Measurements from ENCODE around the gene FBXO11. TPM values are rescaled to one million over a fixed set of nuclear protein-coding genes. Genes with fewer than 3 reads are reported as not detected.

FBXO11 gene
- total and polyA plus RNA-seq, 4 donors = 17.5 to 80.4 (median 51.5) TPM

DNA sequence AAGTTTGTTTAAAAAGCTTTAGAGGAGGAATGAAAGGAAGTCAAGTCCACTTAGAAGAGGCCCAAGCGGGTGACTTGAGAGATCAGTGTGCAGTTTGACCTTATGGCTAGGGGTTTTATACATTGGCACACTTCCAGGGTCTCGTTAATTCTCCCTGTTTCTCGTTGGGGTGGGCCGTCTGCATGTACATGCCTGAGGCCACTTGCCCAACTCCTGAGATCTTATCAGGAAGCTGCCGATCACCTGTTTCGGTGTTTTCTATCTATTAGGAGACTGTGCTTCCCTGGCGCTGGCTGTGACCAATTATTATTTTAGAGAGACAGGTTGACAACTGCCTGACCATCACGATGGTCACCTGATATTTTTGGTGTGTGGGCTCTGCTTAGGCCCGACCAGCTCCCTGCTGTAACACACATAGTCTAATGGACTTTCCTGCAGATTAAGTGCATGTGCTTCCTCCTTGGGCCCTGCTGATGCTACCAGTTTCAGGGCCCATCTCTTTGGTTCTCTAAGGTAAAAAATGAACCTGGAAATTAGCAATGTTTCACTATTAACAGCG, 154.4 kb downstream of the FBXO11 start:
- H3K4me3 ChIP-seq (ENCODE audit: low read length in 2 of 2) = no peak overlapping the region
- 77 to 78% methylated on average over 10 of the region's 10 CpGs for WGBS, 2 donors
- peaks cover 7% of the 10 kb centered on the region for H3K9me3 ChIP-seq (ENCODE audit: control insufficient read depth, low read length)
- DNase-seq (no peak), ATAC-seq (ENCODE audit: low FRiP score) (no peak)
- no peaks in the 10 kb centered on the region for H3K27me3 ChIP-seq (ENCODE audit: control insufficient read depth in 1 of 2, insufficient read depth in 2 of 2, low read length in 1 of 2)
- H3K4me1 ChIP-seq (ENCODE audit: control insufficient read depth in 1 of 2, insufficient read depth in 2 of 2, low read length in 2 of 2) = no peaks in the 10 kb centered on the region
- intact Hi-C loops (cut with DNase I) = no loop called here
- no peak overlapping the region for H3K27ac ChIP-seq (ENCODE audit: low read depth in 1 of 2, low read length in 2 of 2)
- H3K36me3 ChIP-seq (ENCODE audit: control insufficient read depth in 1 of 2, insufficient read depth in 2 of 2, low read length in 1 of 2) = no peaks in the 10 kb centered on the region

DNA sequence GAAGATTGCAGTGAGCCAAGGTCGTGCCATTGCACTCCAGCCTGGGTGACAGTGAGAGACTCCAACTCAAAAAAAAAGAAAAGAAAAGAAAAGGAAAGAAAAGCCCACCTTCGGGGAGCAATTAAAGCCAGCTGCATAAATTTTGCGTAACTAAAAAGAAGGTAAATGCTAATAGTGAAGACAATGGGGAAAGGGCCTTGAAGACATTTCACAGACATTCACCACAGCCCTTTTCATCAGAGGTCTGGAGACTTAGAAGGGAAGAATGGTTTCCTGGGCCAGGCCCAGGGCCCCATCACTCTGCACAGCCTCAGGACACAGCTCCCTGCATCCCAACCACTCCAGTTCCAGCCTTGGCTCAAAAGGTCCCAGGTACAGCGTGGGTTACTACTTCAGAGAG, 158.4 kb downstream of the FBXO11 start:
- peaks cover 7% of the 10 kb centered on the region for H3K9me3 ChIP-seq (ENCODE audit: control insufficient read depth, low read length)
- H3K27me3 ChIP-seq (ENCODE audit: control insufficient read depth in 1 of 2, insufficient read depth in 2 of 2, low read length in 1 of 2) = peaks cover 0 to 2% of the 10 kb centered on the region in 2 donors
- H3K4me1 ChIP-seq (ENCODE audit: control insufficient read depth in 1 of 2, insufficient read depth in 2 of 2, low read length in 2 of 2) = no peaks in the 10 kb centered on the region
- WGBS, 2 donors = 84 to 87% methylated on average over 4 of the region's 4 CpGs
- no peak overlapping the region for H3K27ac ChIP-seq (ENCODE audit: low read depth in 1 of 2, low read length in 2 of 2)
- intact Hi-C loops (cut with DNase I) = no loop called here
- H3K4me3 ChIP-seq (ENCODE audit: low read length in 2 of 2) = no peak overlapping the region
- DNase-seq (no peak), ATAC-seq (ENCODE audit: low FRiP score) (no peak)
- H3K36me3 ChIP-seq (ENCODE audit: control insufficient read depth in 1 of 2, insufficient read depth in 2 of 2, low read length in 1 of 2) = no peaks in the 10 kb centered on the region

DNA sequence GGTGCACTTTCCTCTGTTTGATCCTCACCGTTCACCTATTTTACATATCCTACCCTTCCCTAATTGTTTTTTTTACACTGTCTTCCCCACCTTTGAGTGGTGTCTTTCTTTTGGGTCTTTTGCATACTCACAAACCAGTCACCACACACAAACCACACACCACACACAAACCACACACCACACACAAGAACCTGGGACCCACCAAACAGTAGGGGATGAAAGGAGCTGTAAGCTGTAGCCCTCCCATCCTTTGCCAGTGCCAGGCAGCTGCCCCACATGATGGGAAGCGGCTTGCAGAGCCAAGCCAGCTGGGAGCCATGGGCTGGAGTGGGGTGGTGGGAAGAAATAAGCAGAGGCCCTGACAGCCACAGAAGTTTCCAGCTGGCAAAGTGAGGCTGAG, 162.2 kb downstream of the FBXO11 start:
- Histone ChIP-seq H3K9me3 (ENCODE audit: control insufficient read depth, low read length) (peaks cover 7% of the 10 kb centered on the region), H3K27me3 (ENCODE audit: control insufficient read depth in 1 of 2, insufficient read depth in 2 of 2, low read length in 1 of 2) (peaks cover 0 to 2% of the 10 kb centered on the region in 2 donors), H3K4me3 (ENCODE audit: low read length in 2 of 2) (no peak overlapping the region), H3K4me1 (ENCODE audit: control insufficient read depth in 1 of 2, insufficient read depth in 2 of 2, low read length in 2 of 2) (no peaks in the 10 kb centered on the region), H3K36me3 (ENCODE audit: control insufficient read depth in 1 of 2, insufficient read depth in 2 of 2, low read length in 1 of 2) (no peaks in the 10 kb centered on the region), H3K27ac (ENCODE audit: low read depth in 1 of 2, low read length in 2 of 2) (no peak overlapping the region)
- DNase-seq (no peak), ATAC-seq (ENCODE audit: low FRiP score) (no peak)
- WGBS, 2 donors = 62 to 66% methylated on average over 2 of the region's 2 CpGs
- intact Hi-C loops (cut with DNase I) = no loop called here

DNA sequence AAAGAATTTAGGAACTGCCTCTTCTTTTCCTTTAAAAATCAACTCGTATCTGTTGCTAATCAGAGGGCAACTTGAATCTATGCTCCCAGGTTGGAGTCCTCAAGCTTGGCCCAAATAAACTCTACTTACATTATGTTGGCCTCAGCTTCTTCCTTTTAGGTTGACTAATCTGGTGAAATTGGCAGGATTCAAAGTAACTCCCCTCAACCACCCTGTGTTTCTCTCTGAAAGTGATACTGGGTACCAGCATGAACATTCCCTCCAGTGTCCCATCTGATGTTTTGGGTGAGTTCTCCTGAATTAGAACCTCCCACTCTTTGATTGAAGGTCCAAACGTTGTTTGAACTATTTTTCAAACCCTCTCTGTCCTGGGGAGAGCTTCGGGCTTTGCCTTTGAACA, 164.7 kb downstream of the FBXO11 start:
- no peaks in the 10 kb centered on the region for H3K36me3 ChIP-seq (ENCODE audit: control insufficient read depth in 1 of 2, insufficient read depth in 2 of 2, low read length in 1 of 2)
- no peak for ATAC-seq (ENCODE audit: low FRiP score)
- H3K27me3 ChIP-seq (ENCODE audit: control insufficient read depth in 1 of 2, insufficient read depth in 2 of 2, low read length in 1 of 2) = peaks cover 0 to 2% of the 10 kb centered on the region in 2 donors
- no peaks in the 10 kb centered on the region for H3K9me3 ChIP-seq (ENCODE audit: control insufficient read depth, low read length)
- H3K27ac ChIP-seq (ENCODE audit: low read depth in 1 of 2, low read length in 2 of 2) = no peak overlapping the region
- H3K4me3 ChIP-seq (ENCODE audit: low read length in 2 of 2) = no peak overlapping the region
- no peak for DNase-seq
- intact Hi-C loops (cut with DNase I) = no loop called here
- WGBS, 2 donors = 49 to 54% methylated on average over 3 of the region's 3 CpGs
- no peaks in the 10 kb centered on the region for H3K4me1 ChIP-seq (ENCODE audit: control insufficient read depth in 1 of 2, insufficient read depth in 2 of 2, low read length in 2 of 2)

DNA sequence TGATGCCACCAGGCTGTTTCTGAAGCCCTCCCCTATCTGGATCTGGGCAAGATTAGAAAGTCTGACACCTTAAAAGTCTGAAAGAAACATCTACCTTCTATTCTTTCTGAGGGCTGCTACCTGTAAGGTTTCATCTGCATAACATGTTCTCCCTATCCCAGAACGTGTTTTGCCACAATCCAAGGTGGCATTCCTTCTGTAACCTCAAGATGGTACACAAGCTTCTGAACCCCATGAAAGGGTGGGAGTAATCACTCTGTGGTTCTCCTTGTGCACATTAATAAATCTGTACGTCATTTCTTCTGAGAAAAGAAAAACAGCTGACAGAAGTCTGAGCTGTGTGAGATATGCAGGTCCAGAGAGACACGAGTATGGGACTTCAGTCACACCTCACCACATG, 165.2 kb downstream of the FBXO11 start:
- WGBS, 2 donors = 47 to 50% methylated on average over 3 of the region's 3 CpGs
- no peaks in the 10 kb centered on the region for H3K9me3 ChIP-seq (ENCODE audit: control insufficient read depth, low read length)
- intact Hi-C loops (cut with DNase I) = no loop called here

More for the DNA sequence above, 165.2 kb downstream of the FBXO11 start:
- ATAC-seq (ENCODE audit: low FRiP score) (no peak), DNase-seq (no peak)
- H3K27me3 ChIP-seq (ENCODE audit: control insufficient read depth in 1 of 2, insufficient read depth in 2 of 2, low read length in 1 of 2) = peaks cover 0 to 2% of the 10 kb centered on the region in 2 donors
- no peaks in the 10 kb centered on the region for H3K4me1 ChIP-seq (ENCODE audit: control insufficient read depth in 1 of 2, insufficient read depth in 2 of 2, low read length in 2 of 2)
- H3K4me3 ChIP-seq (ENCODE audit: low read length in 2 of 2) = no peak overlapping the region
- H3K27ac ChIP-seq (ENCODE audit: low read depth in 1 of 2, low read length in 2 of 2) = no peak overlapping the region
- H3K36me3 ChIP-seq (ENCODE audit: control insufficient read depth in 1 of 2, insufficient read depth in 2 of 2, low read length in 1 of 2) = no peaks in the 10 kb centered on the region

Other genes with a start within 250 kb of the FBXO11 start
- 10 to 100 TPM; 29.4 to 38.3 TPM for gene MSH6, start 123.4 kb downstream of the FBXO11 start, total RNA-seq
- gene MSH6, start 123.4 kb downstream of the FBXO11 start, polyA plus RNA-seq = 10 to 100 TPM; 10.0 to 10.5 TPM